Ishikawa (cell line): ENCODE measurements around the gene DDR2.

Experiments used
- CREB1 ChIP-seq: IDR thresholded peaks from 2 replicates; pipeline ENCODE4 v1.6.1; 2012; ENCODE audit warnings: low read depth
- NFIC ChIP-seq: IDR thresholded peaks from 2 replicates; pipeline ENCODE4 v1.6.1; 2012

DNA sequence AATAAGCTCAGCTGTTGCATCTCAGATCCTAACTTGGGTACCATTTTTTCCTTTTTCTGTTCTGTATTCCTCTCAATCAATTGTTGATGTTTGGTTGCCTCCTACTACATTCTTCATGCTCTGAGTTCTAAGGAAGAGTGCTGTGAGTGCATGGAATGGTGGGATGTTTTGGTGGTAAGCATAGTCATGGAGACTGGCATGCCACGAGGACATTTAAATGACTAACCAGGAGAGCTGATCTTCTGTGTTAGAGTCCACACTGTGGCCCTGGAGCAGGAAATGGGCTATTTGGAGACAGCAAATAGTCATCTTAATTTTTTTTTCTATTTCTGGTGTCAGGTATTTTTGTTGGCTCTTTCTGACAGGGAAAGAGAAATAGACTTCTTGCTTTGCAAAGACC is 88.7 kb downstream of the DDR2 start:
- TF ChIP-seq NFIC (no peak), CREB1 (no peak)
